ENCODE data around the gene SPDYE3. TPM values are rescaled to one million over a fixed set of nuclear protein-coding genes. Genes with fewer than 3 reads are reported as not detected.

Gene SPDYE3
- total and polyA plus RNA-seq, 4 experiments from 2014 or later, result 6.3 to 9.9 TPM; not detected in 2

Other genes starting within 250 kb of the SPDYE3 start
- 10 to 100 TPM; 44.2 to 44.8 TPM for gene ZNF3, start 226.0 kb upstream of the SPDYE3 start, total RNA-seq
- gene ZNF3, start 226.0 kb upstream of the SPDYE3 start, polyA plus RNA-seq, result 10 to 100 TPM; 11.9 to 25.4 TPM
- 10 to 100 TPM; 85.5 to 89.2 TPM for gene COPS6, start 218.7 kb upstream of the SPDYE3 start, total RNA-seq
- 100 to 1,000 TPM; 155 to 261 TPM for gene COPS6, start 218.7 kb upstream of the SPDYE3 start, polyA plus RNA-seq
- 100 to 1,000 TPM; 164 to 173 TPM for gene MCM7, start 206.3 kb upstream of the SPDYE3 start, total RNA-seq
- gene MCM7, start 206.3 kb upstream of the SPDYE3 start, polyA plus RNA-seq, result 10 to 100 TPM; 26.9 to 29.9 TPM
- 10 to 100 TPM; 12.1 to 14.9 TPM for gene AP4M1, start 206.1 kb upstream of the SPDYE3 start, total RNA-seq
- gene AP4M1, start 206.1 kb upstream of the SPDYE3 start, polyA plus RNA-seq, result 1 to 10 TPM; 3.2 to 4.3 TPM
- gene TAF6, start 188.3 kb upstream of the SPDYE3 start, total RNA-seq, result 10 to 100 TPM; 61.6 to 62.2 TPM
- 10 to 100 TPM; 25.3 to 35.2 TPM for gene TAF6, start 188.3 kb upstream of the SPDYE3 start, polyA plus RNA-seq
- 10 to 100 TPM; 69.0 to 69.8 TPM for gene CNPY4, start 188.1 kb upstream of the SPDYE3 start, total RNA-seq
- 10 to 100 TPM; 14.8 to 24.8 TPM for gene CNPY4, start 188.1 kb upstream of the SPDYE3 start, polyA plus RNA-seq
- 1 to 10 TPM; 6.4 to 6.8 TPM for gene MBLAC1, start 180.7 kb upstream of the SPDYE3 start, total RNA-seq
- gene MBLAC1, start 180.7 kb upstream of the SPDYE3 start, polyA plus RNA-seq, result 1 to 10 TPM in 1 of 2 donors, under 1 TPM in 1; 0.77 to 1.2 TPM
- gene LAMTOR4, start 158.8 kb upstream of the SPDYE3 start, total RNA-seq, result 100 to 1,000 TPM; 178 to 189 TPM
- gene LAMTOR4, start 158.8 kb upstream of the SPDYE3 start, polyA plus RNA-seq, result 100 to 1,000 TPM; 423 to 501 TPM
- 10 to 100 TPM; 68.7 to 73.0 TPM for gene TRAPPC14, start 149.0 kb upstream of the SPDYE3 start, total RNA-seq
- 1 to 10 TPM; 1.4 to 5.5 TPM for gene TRAPPC14, start 149.0 kb upstream of the SPDYE3 start, polyA plus RNA-seq
- gene GAL3ST4, start 139.1 kb upstream of the SPDYE3 start, total RNA-seq, result 1 to 10 TPM; 8.0 to 8.9 TPM
- 1 to 10 TPM; 2.3 to 5.0 TPM for gene GAL3ST4, start 139.1 kb upstream of the SPDYE3 start, polyA plus RNA-seq
- 10 to 100 TPM; 11.8 to 12.5 TPM for gene GPC2, start 130.3 kb upstream of the SPDYE3 start, total RNA-seq
- gene GPC2, start 130.3 kb upstream of the SPDYE3 start, polyA plus RNA-seq, result under 1 TPM in 1 of 2 donors, not detected in 1; 0.73 TPM
- 1 to 10 TPM; 6.5 to 7.7 TPM for gene STAG3, start 129.8 kb upstream of the SPDYE3 start, total RNA-seq
- 1 to 10 TPM; 1.6 to 3.7 TPM for gene STAG3, start 129.8 kb upstream of the SPDYE3 start, polyA plus RNA-seq
- 10 to 100 TPM; 77.4 to 85.2 TPM for gene PVRIG, start 87.8 kb upstream of the SPDYE3 start, total RNA-seq
- 10 to 100 TPM; 68.2 to 87.3 TPM for gene PVRIG, start 87.8 kb upstream of the SPDYE3 start, polyA plus RNA-seq
- 100 to 1,000 TPM; 104 to 117 TPM for gene PILRB, start 50.4 kb downstream of the SPDYE3 start, total RNA-seq
- gene PILRB, start 50.4 kb downstream of the SPDYE3 start, polyA plus RNA-seq, result 1 to 10 TPM; 1.1 to 5.2 TPM
- gene PILRA, start 65.8 kb downstream of the SPDYE3 start, total RNA-seq, result 1 to 10 TPM; 5.7 to 5.8 TPM
- gene PILRA, start 65.8 kb downstream of the SPDYE3 start, polyA plus RNA-seq, result under 1 TPM in 1 of 2 donors, not detected in 1; 0.32 TPM
- gene ZCWPW1, start 121.0 kb downstream of the SPDYE3 start, total RNA-seq, result 10 to 100 TPM; 10.1 to 12.4 TPM
- 1 to 10 TPM; 5.0 to 6.1 TPM for gene ZCWPW1, start 121.0 kb downstream of the SPDYE3 start, polyA plus RNA-seq
- 10 to 100 TPM; 57.3 to 58.8 TPM for gene MEPCE, start 122.1 kb downstream of the SPDYE3 start, total RNA-seq
- gene MEPCE, start 122.1 kb downstream of the SPDYE3 start, polyA plus RNA-seq, result 10 to 100 TPM in 1 of 2 donors, 1 to 10 TPM in 1; 7.9 to 11.8 TPM
- gene PPP1R35, start 128.8 kb downstream of the SPDYE3 start, total RNA-seq, result 10 to 100 TPM; 77.7 to 83.8 TPM
- gene PPP1R35, start 128.8 kb downstream of the SPDYE3 start, polyA plus RNA-seq, result 10 to 100 TPM; 28.6 to 49.7 TPM
- gene SPACDR, start 156.6 kb downstream of the SPDYE3 start, total RNA-seq, result 1 to 10 TPM; 4.6 to 5.7 TPM
- gene SPACDR, start 156.6 kb downstream of the SPDYE3 start, polyA plus RNA-seq, result under 1 TPM; 0.26 to 0.34 TPM
- 100 to 1,000 TPM; 144 to 154 TPM for gene TSC22D4, start 171.5 kb downstream of the SPDYE3 start, total RNA-seq
- 10 to 100 TPM; 30.0 to 34.5 TPM for gene TSC22D4, start 171.5 kb downstream of the SPDYE3 start, polyA plus RNA-seq
- gene NYAP1, start 176.2 kb downstream of the SPDYE3 start, total RNA-seq, result under 1 TPM; 0.38 to 0.58 TPM
- not detected for gene NYAP1, start 176.2 kb downstream of the SPDYE3 start, polyA plus RNA-seq
- gene AGFG2, start 231.5 kb downstream of the SPDYE3 start, total RNA-seq, result 10 to 100 TPM; 56.6 to 58.3 TPM
- gene AGFG2, start 231.5 kb downstream of the SPDYE3 start, polyA plus RNA-seq, result 10 to 100 TPM; 19.7 to 35.6 TPM